OCI-LY1 (cell line): ENCODE results near the gene PHF2.

Experiments
- H2AFZ ChIP-seq: fragments of 200-600 bp; sonication (generic), shearing (Covaris generic); 2 replicates; pipeline ENCODE4 v1.6.0; 2014; ENCODE audit warnings: antibody characterized with exemption, mild to moderate bottlenecking, low read length
- H3F3A ChIP-seq: fragments of 200-600 bp; sonication (generic), shearing (Covaris generic); 2 replicates; pipeline ENCODE4 v1.6.0; 2014; ENCODE audit warnings: mild to moderate bottlenecking, antibody characterized with exemption, low read length, moderate library complexity; ENCODE audit not compliant: insufficient read depth
- H3K27ac ChIP-seq: fragments of 200-600 bp; sonication (generic); 2 replicates; pipeline ENCODE4 v1.5.1; 2014; ENCODE audit warnings: low read length, mixed run types, mild to moderate bottlenecking, low read depth; ENCODE audit not compliant: poor library complexity, severe bottlenecking
- H3K27me3 ChIP-seq: fragments of 200-600 bp; sonication (generic); 2 replicates; pipeline ENCODE4 v1.6.0; 2014; ENCODE audit warnings: antibody characterized with exemption, mild to moderate bottlenecking, low read length, moderate library complexity; ENCODE audit not compliant: insufficient read depth
- H3K36me3 ChIP-seq: fragments of 200-600 bp; sonication (generic); 2 replicates; pipeline ENCODE4 v1.6.1; 2014; ENCODE audit warnings: mild to moderate bottlenecking, antibody characterized with exemption, low read length, moderate library complexity, mixed read lengths; ENCODE audit not compliant: insufficient read depth
- H3K4me1 ChIP-seq: fragments of 200-600 bp; sonication (generic); 2 replicates; pipeline ENCODE4 v1.5.1; 2014; ENCODE audit warnings: mild to moderate bottlenecking, low read length, moderate library complexity; ENCODE audit not compliant: insufficient read depth, severe bottlenecking
- H3K4me2 ChIP-seq: fragments of 200-600 bp; sonication (generic), shearing (Covaris generic); 2 replicates; pipeline ENCODE4 v1.6.1; 2014; ENCODE audit warnings: low read length
- H3K4me3 ChIP-seq: fragments of 200-600 bp; sonication (generic); 2 replicates; pipeline ENCODE4 v1.5.1; 2014; ENCODE audit warnings: low read length, low read depth, mild to moderate bottlenecking, mixed read lengths; ENCODE audit not compliant: poor library complexity, severe bottlenecking
- H3K79me2 ChIP-seq: fragments of 200-600 bp; shearing (Covaris generic); 2 replicates; pipeline ENCODE4 v1.6.1; 2016; ENCODE audit warnings: mixed run types, low read length, mixed read lengths; ENCODE audit not compliant: insufficient read depth
- H3K9ac ChIP-seq: fragments of 200-600 bp; sonication (generic), shearing (Covaris generic); 2 replicates; pipeline ENCODE4 v1.6.1; 2014; ENCODE audit warnings: mild to moderate bottlenecking, low read length, mixed read lengths
- H3K9me2 ChIP-seq: fragments of 200-600 bp; sonication (generic), shearing (Covaris generic); 2 replicates; pipeline ENCODE4 v1.6.1; 2014; ENCODE audit warnings: low read depth, mild to moderate bottlenecking, low read length, mixed read lengths
- H3K9me3 ChIP-seq: fragments of 200-600 bp; shearing (Covaris generic); 2 replicates; pipeline ENCODE4 v1.6.1; 2014; ENCODE audit warnings: low read length, mixed read lengths
- H4K20me1 ChIP-seq: fragments of 200-600 bp; sonication (generic), shearing (Covaris generic); 2 replicates; pipeline ENCODE4 v1.6.0; 2016; ENCODE audit warnings: mild to moderate bottlenecking, low read length; ENCODE audit not compliant: insufficient read depth
- EZH2 ChIP-seq: fragments of 200-600 bp; sonication (generic), shearing (Covaris generic); IDR thresholded peaks from 2 replicates; pipeline ENCODE4 v1.8.0; 2017; ENCODE audit warnings: borderline replicate concordance, mixed run types, mild to moderate bottlenecking, antibody characterized with exemption, low read length, moderate library complexity, mixed read lengths
- TF ChIP-seq, protein P1 (sequence below): fragments of 200-600 bp; sonication (generic), shearing (Covaris generic); IDR thresholded peaks from 2 replicates; pipeline ENCODE4 v1.5.1; 2017; ENCODE audit warnings: mild to moderate bottlenecking, antibody characterized with exemption, low read length, moderate library complexity, mixed read lengths

Gene PHF2

DNA sequence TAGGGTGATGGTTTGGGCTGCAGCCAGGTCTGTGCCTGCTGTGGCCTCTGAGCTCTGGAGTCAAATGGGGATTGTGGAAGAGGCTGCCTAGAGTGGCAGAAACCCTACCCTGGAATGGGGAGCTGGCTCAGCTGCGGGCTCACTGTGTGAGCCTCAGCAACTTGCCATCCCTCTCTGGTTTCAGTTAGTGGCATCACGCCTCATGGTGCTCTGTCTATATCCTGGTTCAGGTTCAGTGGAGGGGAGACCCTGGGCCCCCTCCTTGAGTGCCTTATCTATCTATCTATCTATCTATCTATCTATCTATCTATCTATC lies 132.6 kb downstream of the PHF2 start:
- no peaks in the 10 kb centered on the region for H3K4me1 ChIP-seq
- H3K79me2 ChIP-seq, result no peaks in the 10 kb centered on the region
- H3K4me2 ChIP-seq, result no peak overlapping the region
- no peak overlapping the region for H3K9ac ChIP-seq
- no peaks in the 10 kb centered on the region for H4K20me1 ChIP-seq
- H3K36me3 ChIP-seq, result no peaks in the 10 kb centered on the region
- no peak overlapping the region for H3K4me3 ChIP-seq
- no peaks in the 10 kb centered on the region for H3K27me3 ChIP-seq
- no peaks in the 10 kb centered on the region for H3K9me2 ChIP-seq
- H3F3A ChIP-seq, result no peaks in the 10 kb centered on the region
- no peak overlapping the region for H3K27ac ChIP-seq
- H2AFZ ChIP-seq, result no peak overlapping the region
- TF ChIP-seq, protein P1, sequence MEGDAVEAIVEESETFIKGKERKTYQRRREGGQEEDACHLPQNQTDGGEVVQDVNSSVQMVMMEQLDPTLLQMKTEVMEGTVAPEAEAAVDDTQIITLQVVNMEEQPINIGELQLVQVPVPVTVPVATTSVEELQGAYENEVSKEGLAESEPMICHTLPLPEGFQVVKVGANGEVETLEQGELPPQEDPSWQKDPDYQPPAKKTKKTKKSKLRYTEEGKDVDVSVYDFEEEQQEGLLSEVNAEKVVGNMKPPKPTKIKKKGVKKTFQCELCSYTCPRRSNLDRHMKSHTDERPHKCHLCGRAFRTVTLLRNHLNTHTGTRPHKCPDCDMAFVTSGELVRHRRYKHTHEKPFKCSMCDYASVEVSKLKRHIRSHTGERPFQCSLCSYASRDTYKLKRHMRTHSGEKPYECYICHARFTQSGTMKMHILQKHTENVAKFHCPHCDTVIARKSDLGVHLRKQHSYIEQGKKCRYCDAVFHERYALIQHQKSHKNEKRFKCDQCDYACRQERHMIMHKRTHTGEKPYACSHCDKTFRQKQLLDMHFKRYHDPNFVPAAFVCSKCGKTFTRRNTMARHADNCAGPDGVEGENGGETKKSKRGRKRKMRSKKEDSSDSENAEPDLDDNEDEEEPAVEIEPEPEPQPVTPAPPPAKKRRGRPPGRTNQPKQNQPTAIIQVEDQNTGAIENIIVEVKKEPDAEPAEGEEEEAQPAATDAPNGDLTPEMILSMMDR, result no peak
- TF ChIP-seq EZH2, result no peak
- no peaks in the 10 kb centered on the region for H3K9me3 ChIP-seq

DNA sequence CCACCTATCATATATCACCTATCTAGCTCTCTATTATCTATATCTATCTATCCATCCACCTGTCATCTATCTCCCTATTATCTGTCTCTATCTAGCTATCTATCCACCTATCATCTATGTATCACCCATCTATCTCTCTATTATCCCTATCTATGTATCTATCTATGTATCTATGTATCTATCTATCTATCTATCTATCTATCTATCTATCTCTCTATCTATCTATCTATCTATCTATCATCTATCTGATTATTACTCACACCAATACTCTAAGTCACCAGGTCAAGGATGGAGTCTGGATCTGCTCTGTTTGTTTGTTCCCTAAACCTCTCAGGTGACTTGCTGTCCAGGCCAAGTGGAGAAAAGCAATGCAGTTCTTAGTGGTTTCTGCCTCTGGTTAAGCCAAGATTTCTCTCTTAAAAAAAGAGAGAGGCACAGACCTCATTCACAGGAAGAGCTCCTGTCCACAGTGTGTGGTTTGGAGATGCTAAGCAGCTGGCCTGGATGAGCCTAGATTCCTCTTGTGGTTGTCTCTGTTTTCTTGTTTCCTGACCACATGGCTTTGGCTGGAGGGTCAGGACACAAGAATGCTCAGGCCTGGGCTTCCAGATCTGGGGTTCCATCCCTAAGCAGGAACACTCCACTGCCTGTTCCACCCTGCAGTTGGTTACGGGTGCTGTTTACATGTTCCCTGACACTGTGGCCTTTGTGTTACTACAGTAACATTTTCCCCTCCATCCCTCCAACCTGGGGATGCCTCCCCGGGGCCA lies 133.4 kb downstream of the PHF2 start:
- Histone ChIP-seq H3K9me3 (no peaks in the 10 kb centered on the region), H3K9ac (no peak overlapping the region), H3K4me2 (no peak overlapping the region), H3K9me2 (no peaks in the 10 kb centered on the region), H3K36me3 (no peaks in the 10 kb centered on the region), H4K20me1 (no peaks in the 10 kb centered on the region), H3K4me3 (no peak overlapping the region), H3K27me3 (no peaks in the 10 kb centered on the region), H2AFZ (no peak overlapping the region), H3F3A (no peaks in the 10 kb centered on the region), H3K27ac (no peak overlapping the region), H3K79me2 (no peaks in the 10 kb centered on the region), H3K4me1 (no peaks in the 10 kb centered on the region)
- no peak for TF ChIP-seq EZH2
- TF ChIP-seq, protein P1, result no peak

DNA sequence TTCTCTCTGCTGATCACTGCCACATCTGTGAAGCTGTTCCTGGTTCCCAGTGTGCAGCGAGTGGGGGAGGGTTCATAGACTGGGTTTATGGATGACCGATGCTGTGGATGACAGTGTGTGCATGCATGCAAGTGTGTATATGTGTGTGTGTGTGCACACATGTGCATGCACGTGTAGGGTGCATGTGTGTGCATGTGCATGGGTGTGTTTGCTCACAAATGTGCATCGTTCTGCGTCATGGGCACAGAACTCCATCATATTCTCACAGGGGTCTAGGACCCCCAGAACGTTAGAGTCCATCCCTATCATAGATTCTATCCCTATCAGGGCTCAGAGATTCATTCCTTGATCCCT lies 134.0 kb downstream of the PHF2 start:
- TF ChIP-seq, protein P1, result no peak
- TF ChIP-seq EZH2, result no peak
- Histone ChIP-seq H2AFZ (no peak overlapping the region), H3K36me3 (no peaks in the 10 kb centered on the region)

More for the DNA sequence above, 134.0 kb downstream of the PHF2 start:
- no peaks in the 10 kb centered on the region for H3K79me2 ChIP-seq
- H3K27ac ChIP-seq, result no peak overlapping the region
- no peaks in the 10 kb centered on the region for H3F3A ChIP-seq
- H3K4me3 ChIP-seq, result no peak overlapping the region
- H3K9me3 ChIP-seq, result no peaks in the 10 kb centered on the region
- no peaks in the 10 kb centered on the region for H3K4me1 ChIP-seq
- H3K4me2 ChIP-seq, result no peak overlapping the region
- no peaks in the 10 kb centered on the region for H4K20me1 ChIP-seq
- H3K9me2 ChIP-seq, result no peaks in the 10 kb centered on the region
- H3K27me3 ChIP-seq, result no peaks in the 10 kb centered on the region
- no peak overlapping the region for H3K9ac ChIP-seq
